Right lobe of liver (tissue), 4 donors: ENCODE data around the gene SLC39A13.

Experiments used
- CTCF ChIP-seq, 4 donors: fragments of 200-600 bp in 3 of 4; fragments of 450-650 bp in 1 of 4; IDR thresholded peaks; one replicate each; pipeline versions ENCODE4 v1.5.1 to v1.8.0; 2016 to 2022; ENCODE audit warnings: antibody characterized with exemption in 4 of 4, mild to moderate bottlenecking in 2 of 4
- POLR2A ChIP-seq: fragments of 450-650 bp; IDR thresholded peaks from one replicate; pipeline ENCODE4 v1.6.1; 2017; ENCODE audit warnings: antibody characterized with exemption, mild to moderate bottlenecking
- donor health status: DM: no; HTN: no; CAD: no.
- donor health status: DM: no; HTN: no; CAD: no.
- donor health status: DM: no; HTN: yes; CAD: no.

DNA sequence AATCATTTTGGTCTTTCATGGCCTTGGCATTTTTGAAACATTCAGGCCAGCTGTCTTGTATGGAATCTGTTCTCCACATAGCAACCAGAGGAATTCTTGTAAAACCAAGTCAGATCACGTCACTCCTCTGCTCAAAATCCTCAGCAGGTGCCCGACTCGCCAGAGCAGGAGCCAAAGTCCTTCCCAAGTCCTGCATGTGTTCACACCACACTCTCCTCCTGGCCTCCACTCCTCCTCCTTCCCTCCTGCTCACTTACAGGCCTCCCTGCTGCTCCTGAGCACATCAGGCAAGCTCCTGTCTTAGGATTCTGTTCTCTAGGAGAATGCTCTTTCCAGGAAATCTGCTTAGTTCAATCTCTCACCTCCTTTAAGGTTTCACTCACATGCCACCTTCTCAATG, 24.8 kb downstream of the SLC39A13 start:
- TF ChIP-seq CTCF (IDR thresholded peaks at IDR 0.05): no peak
- no peak for TF ChIP-seq POLR2A
